ENCODE measurements around the gene PTGDS. TPM values are rescaled to one million over a fixed set of nuclear protein-coding genes. Genes with fewer than 3 reads are reported as not detected.

PTGDS gene
- total and polyA plus RNA-seq, 9 of the 15 experiments (the other 6 are each of a cell fraction or from before 2014, with no cell fraction given), result 0.46 to 7.1 (median 2.0) TPM

DNA sequence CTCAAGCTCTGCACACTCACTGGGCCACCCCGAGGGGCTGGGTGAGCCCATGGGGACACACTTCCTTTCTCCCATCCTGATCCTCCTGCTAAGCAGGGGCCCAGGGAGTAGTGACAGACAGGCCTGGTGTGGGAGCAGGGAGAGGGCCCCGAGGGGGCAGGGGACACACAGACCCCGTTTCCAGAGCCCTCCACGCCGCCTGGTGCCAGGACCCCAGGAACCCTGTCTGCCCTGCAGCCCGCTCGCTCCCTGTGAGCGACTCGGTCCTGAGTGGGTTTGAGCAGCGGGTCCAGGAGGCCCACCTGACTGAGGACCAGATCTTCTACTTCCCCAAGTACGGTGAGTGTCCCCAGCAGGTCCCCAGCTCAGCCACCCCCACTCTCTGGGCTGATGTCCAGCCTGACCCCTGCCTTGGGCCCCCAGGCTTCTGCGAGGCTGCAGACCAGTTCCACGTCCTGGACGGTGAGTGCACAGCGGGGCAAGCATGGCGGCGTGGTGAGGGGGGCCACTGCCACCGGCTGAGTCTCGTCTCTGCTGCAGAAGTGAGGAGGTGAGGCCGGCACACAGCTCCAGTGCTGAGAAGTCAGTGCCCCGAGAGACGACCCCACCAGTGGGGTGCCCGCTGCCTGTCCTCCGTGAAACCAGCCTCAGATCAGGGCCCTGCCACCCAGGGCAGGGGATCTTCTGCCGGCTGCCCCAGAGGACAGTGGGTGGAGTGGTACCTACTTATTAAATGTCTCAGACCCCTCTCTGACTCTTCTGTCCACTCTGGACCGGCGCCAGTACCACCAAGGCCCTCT lies 30.9 kb upstream of the PTGDS start:
- CTCF ChIA-PET (ENCODE audit: low intra/inter-chr PET ratio), result interaction anchor here (0.6 kb wide), 1 partner anchor 118 kb away, joined by 3 read pairs; no protein-coding TSS in a partner anchor
- H3K27ac ChIP-seq (ENCODE audit: extremely low read depth, low read depth, low read length), result no peak overlapping the region
- BruUV-seq (replicated peaks), result no TSS peak
- no peaks in the 10 kb centered on the region for H3K9me3 ChIP-seq (replicated peaks; ENCODE audit: control insufficient read depth, insufficient read depth, low read depth, low read length)
- POLR2A ChIA-PET, result interaction anchor here (1.3 to 1.9 kb wide), 2 partner anchors 10 to 19 kb away, joined by 3 to 6 read pairs; no protein-coding TSS in a partner anchor
- no peak overlapping the region for H2AFZ ChIP-seq (ENCODE audit: low read depth, low read length)
- H4K20me1 ChIP-seq (replicated peaks; ENCODE audit: control insufficient read depth, insufficient read depth, low read length), result no peaks in the 10 kb centered on the region
- H3K4me2 ChIP-seq (ENCODE audit: insufficient read depth, low read length), result no peak overlapping the region
- in situ Hi-C loops (cut with MboI), result loop anchor here (5.0 kb wide), 1 partner anchor 91 kb away; no protein-coding TSS in a partner anchor
- ATAC-seq (no peak), DNase-seq (ENCODE audit: extremely low read depth in 1 of 4, low spot score in 3 of 4) (no peak), FAIRE-seq (no peak)
- intact Hi-C loops (cut with micrococcal nuclease), result loop anchor here (5.0 kb wide), 2 partner anchors 46 to 159 kb away; partner anchors contain the start of gene PAXX
- peaks cover 20% of the 10 kb centered on the region; the same call in 2 of the 3 replicates for H3K36me3 ChIP-seq (ENCODE audit: control insufficient read depth, insufficient read depth, low read length)
- no peak overlapping the region for H3K4me3 ChIP-seq
- 81% methylated on average over 22 of the region's 27 CpGs for WGBS (ENCODE audit: insufficient coverage, low coverage, missing lambda C conversion rate)
- H3K9me1 ChIP-seq (ENCODE audit: control insufficient read depth, insufficient read depth, low read length), result peaks cover 2% of the 10 kb centered on the region
- no peaks in the 10 kb centered on the region for H3K27me3 ChIP-seq (ENCODE audit: control insufficient read depth in 2 of 2, insufficient read depth in 2 of 2, low read length in 2 of 2)
- peaks cover 24 to 90% of the 10 kb centered on the region in 2 experiments for H3K4me1 ChIP-seq (replicated peaks in 1 of 2; ENCODE audit: control insufficient read depth in 2 of 2, insufficient read depth in 2 of 2, low read length in 2 of 2)
- peak overlapping the region in 1 of 2 experiments; percentile 83; a peak in 2 of 4 replicates for H3K9ac ChIP-seq (ENCODE audit: insufficient read depth in 1 of 2, low read depth in 2 of 2, low read length in 2 of 2)
- peak; percentile 1; the same call in 1 of the 2 replicates for TF ChIP-seq POLR2G (IDR thresholded peaks at IDR 0.05; ENCODE audit: low read depth, low read length)
- TF ChIP-seq, protein P1, sequence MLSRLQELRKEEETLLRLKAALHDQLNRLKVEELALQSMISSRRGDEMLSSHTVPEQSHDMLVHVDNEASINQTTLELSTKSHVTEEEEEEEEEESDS (CRISPR knock-in tag; IDR thresholded peaks at IDR 0.05), result no peak
- TF ChIP-seq, protein P2, sequence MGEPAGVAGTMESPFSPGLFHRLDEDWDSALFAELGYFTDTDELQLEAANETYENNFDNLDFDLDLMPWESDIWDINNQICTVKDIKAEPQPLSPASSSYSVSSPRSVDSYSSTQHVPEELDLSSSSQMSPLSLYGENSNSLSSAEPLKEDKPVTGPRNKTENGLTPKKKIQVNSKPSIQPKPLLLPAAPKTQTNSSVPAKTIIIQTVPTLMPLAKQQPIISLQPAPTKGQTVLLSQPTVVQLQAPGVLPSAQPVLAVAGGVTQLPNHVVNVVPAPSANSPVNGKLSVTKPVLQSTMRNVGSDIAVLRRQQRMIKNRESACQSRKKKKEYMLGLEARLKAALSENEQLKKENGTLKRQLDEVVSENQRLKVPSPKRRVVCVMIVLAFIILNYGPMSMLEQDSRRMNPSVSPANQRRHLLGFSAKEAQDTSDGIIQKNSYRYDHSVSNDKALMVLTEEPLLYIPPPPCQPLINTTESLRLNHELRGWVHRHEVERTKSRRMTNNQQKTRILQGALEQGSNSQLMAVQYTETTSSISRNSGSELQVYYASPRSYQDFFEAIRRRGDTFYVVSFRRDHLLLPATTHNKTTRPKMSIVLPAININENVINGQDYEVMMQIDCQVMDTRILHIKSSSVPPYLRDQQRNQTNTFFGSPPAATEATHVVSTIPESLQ (CRISPR knock-in tag; IDR thresholded peaks at IDR 0.05), result no peak
- TF ChIP-seq KLF6 (CRISPR knock-in tag; IDR thresholded peaks at IDR 0.05; ENCODE audit: borderline replicate concordance), result no peak
- 0 out of 2 replicates have a peak, but pooled peaks have one; percentile 3 for TF ChIP-seq SAFB (IDR thresholded peaks at IDR 0.05; ENCODE audit: borderline replicate concordance, low read depth, low read length)
- TF ChIP-seq, protein P3, sequence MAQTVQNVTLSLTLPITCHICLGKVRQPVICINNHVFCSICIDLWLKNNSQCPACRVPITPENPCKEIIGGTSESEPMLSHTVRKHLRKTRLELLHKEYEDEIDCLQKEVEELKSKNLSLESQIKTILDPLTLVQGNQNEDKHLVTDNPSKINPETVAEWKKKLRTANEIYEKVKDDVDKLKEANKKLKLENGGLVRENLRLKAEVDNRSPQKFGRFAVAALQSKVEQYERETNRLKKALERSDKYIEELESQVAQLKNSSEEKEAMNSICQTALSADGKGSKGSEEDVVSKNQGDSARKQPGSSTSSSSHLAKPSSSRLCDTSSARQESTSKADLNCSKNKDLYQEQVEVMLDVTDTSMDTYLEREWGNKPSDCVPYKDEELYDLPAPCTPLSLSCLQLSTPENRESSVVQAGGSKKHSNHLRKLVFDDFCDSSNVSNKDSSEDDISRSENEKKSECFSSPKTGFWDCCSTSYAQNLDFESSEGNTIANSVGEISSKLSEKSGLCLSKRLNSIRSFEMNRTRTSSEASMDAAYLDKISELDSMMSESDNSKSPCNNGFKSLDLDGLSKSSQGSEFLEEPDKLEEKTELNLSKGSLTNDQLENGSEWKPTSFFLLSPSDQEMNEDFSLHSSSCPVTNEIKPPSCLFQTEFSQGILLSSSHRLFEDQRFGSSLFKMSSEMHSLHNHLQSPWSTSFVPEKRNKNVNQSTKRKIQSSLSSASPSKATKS (CRISPR knock-in tag; IDR thresholded peaks at IDR 0.05), result no peak
- 0 out of 2 replicates have a peak, but pooled peaks have one; percentile 34 for TF ChIP-seq NFIC (IDR thresholded peaks at IDR 0.05)
- H3K79me2 ChIP-seq (ENCODE audit: control insufficient read depth, insufficient read depth, low read length), result peaks cover 26% of the 10 kb centered on the region
